ENCODE measurements around the gene PRDM16.

PRDM16 gene

GRCh38 chr1:3176820-3177219, 107.8 kb downstream of the PRDM16 start:
- Histone ChIP-seq H3K9me2 (replicated peaks; ENCODE audit: insufficient read depth, low read length) (no peaks in the 10 kb centered on the region), H3K79me2 (ENCODE audit: low read length) (no peaks in the 10 kb centered on the region), H3K9ac (ENCODE audit: low read length) (no peak overlapping the region), H3K36me3 (replicated peaks; ENCODE audit: insufficient read depth, low read length) (no peaks in the 10 kb centered on the region), H3K9me3 (replicated peaks; ENCODE audit: insufficient read depth, low read length) (no peaks in the 10 kb centered on the region), H3F3A (ENCODE audit: insufficient read depth, low read length) (0 out of 2 replicates have a peak, but pooled peaks cover 4% of the 10 kb centered on the region), H3K4me3 (ENCODE audit: low read length) (no peak overlapping the region), H3K27ac (ENCODE audit: low read length) (no peak overlapping the region), H4K20me1 (ENCODE audit: insufficient read depth, low read length) (no peaks in the 10 kb centered on the region), H3K4me2 (ENCODE audit: low read depth, low read length) (no peak overlapping the region), H3K27me3 (replicated peaks; ENCODE audit: insufficient read depth, low read length) (peaks cover 74% of the 10 kb centered on the region), H3K4me1 (ENCODE audit: low read length) (no peaks in the 10 kb centered on the region), H2AFZ (ENCODE audit: low read length) (no peak overlapping the region)
- TF ChIP-seq EZH2 (optimal IDR thresholded peaks at IDR 0.05; ENCODE audit: low read depth, low read length) (no peak), EZH2phosphoT487 (IDR thresholded peaks at IDR 0.05; ENCODE audit: low read length) (no peak), CTCF (IDR thresholded peaks at IDR 0.05; ENCODE audit: low read length) (no peak)
- DNase-seq: no peak

DNA sequence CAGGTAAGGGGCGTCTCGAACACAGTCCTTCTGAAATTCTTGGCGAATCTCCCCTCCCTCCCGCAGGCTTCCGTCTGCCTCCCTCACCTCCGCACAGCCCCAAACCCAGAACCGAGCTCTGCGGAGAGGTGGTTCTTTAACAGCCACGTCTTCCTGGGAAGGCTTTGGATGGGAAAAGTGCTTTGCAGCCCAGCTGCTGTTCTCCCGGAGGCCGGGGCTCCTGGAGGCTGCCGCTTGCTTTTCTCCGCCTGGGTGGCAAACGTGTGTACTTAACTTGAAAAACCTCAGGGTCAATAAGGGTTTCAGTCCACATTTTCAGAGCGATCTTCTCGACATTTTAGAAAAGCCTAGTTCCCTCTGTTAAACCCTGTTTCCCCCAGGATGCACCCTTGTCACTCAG, 109.3 kb downstream of the PRDM16 start:
- no peaks in the 10 kb centered on the region for H3K4me1 ChIP-seq (ENCODE audit: low read length)
- no peak for DNase-seq
- TF ChIP-seq CTCF (IDR thresholded peaks at IDR 0.05; ENCODE audit: low read length): no peak
- TF ChIP-seq EZH2phosphoT487 (IDR thresholded peaks at IDR 0.05; ENCODE audit: low read length): no peak
- TF ChIP-seq EZH2 (optimal IDR thresholded peaks at IDR 0.05; ENCODE audit: low read depth, low read length): no peak
- H2AFZ ChIP-seq (ENCODE audit: low read length): no peak overlapping the region
- H3K4me3 ChIP-seq (ENCODE audit: low read length): no peak overlapping the region
- H3K9me2 ChIP-seq (replicated peaks; ENCODE audit: insufficient read depth, low read length): no peaks in the 10 kb centered on the region
- no peaks in the 10 kb centered on the region for H4K20me1 ChIP-seq (ENCODE audit: insufficient read depth, low read length)
- H3K4me2 ChIP-seq (ENCODE audit: low read depth, low read length): no peak overlapping the region
- no peaks in the 10 kb centered on the region for H3K36me3 ChIP-seq (replicated peaks; ENCODE audit: insufficient read depth, low read length)
- no peaks in the 10 kb centered on the region for H3K9me3 ChIP-seq (replicated peaks; ENCODE audit: insufficient read depth, low read length)
- H3F3A ChIP-seq (ENCODE audit: insufficient read depth, low read length): 0 out of 2 replicates have a peak, but pooled peaks cover 4% of the 10 kb centered on the region
- H3K27ac ChIP-seq (ENCODE audit: low read length): no peak overlapping the region
- H3K9ac ChIP-seq (ENCODE audit: low read length): no peak overlapping the region
- H3K79me2 ChIP-seq (ENCODE audit: low read length): no peaks in the 10 kb centered on the region
- peaks cover 72% of the 10 kb centered on the region for H3K27me3 ChIP-seq (replicated peaks; ENCODE audit: insufficient read depth, low read length)

- Histone ChIP-seq H3F3A (ENCODE audit: insufficient read depth, low read length) (0 out of 2 replicates have a peak, but pooled peaks cover 4% of the 10 kb centered on the region), H3K79me2 (ENCODE audit: low read length) (no peaks in the 10 kb centered on the region), H3K36me3 (replicated peaks; ENCODE audit: insufficient read depth, low read length) (no peaks in the 10 kb centered on the region), H3K4me2 (ENCODE audit: low read depth, low read length) (no peak overlapping the region), H3K9me3 (replicated peaks; ENCODE audit: insufficient read depth, low read length) (no peaks in the 10 kb centered on the region), H4K20me1 (ENCODE audit: insufficient read depth, low read length) (no peaks in the 10 kb centered on the region), H3K27me3 (replicated peaks; ENCODE audit: insufficient read depth, low read length) (peaks cover 72% of the 10 kb centered on the region), H2AFZ (ENCODE audit: low read length) (no peak overlapping the region), H3K4me1 (ENCODE audit: low read length) (no peaks in the 10 kb centered on the region), H3K4me3 (ENCODE audit: low read length) (no peak overlapping the region), H3K27ac (ENCODE audit: low read length) (no peak overlapping the region), H3K9ac (ENCODE audit: low read length) (no peak overlapping the region), H3K9me2 (replicated peaks; ENCODE audit: insufficient read depth, low read length) (no peaks in the 10 kb centered on the region)
- TF ChIP-seq CTCF (IDR thresholded peaks at IDR 0.05; ENCODE audit: low read length) (no peak), EZH2 (optimal IDR thresholded peaks at IDR 0.05; ENCODE audit: low read depth, low read length) (no peak), EZH2phosphoT487 (IDR thresholded peaks at IDR 0.05; ENCODE audit: low read length) (no peak)
- no peak for DNase-seq
Observed at GRCh38 chr1:3179471-3179870, 110.5 kb downstream of the PRDM16 start.
